H9 (cell line): ENCODE results near the gene RAPGEF6. TPM values are rescaled to one million over a fixed set of nuclear protein-coding genes. Genes with fewer than 3 reads are reported as not detected.

Experiments used
- DNase-seq: peaks from one replicate; pipeline ENCODE4 v3.0.0-alpha.2; 2017
- H2AFZ ChIP-seq: one replicate; pipeline ENCODE4 v1.6.1; 2013; ENCODE audit warnings: mild to moderate bottlenecking, low read length, control low read depth, moderate library complexity
- H2AK5ac ChIP-seq: 2 replicates; pipeline ENCODE4 v1.6.1; 2013; ENCODE audit warnings: low read length, control low read depth, mixed read lengths; ENCODE audit not compliant: insufficient read length
- H2BK120ac ChIP-seq: one replicate; pipeline ENCODE4 v1.6.1; 2013; ENCODE audit warnings: low read depth, mild to moderate bottlenecking, low read length, control low read depth, inconsistent platforms; ENCODE audit not compliant: poor library complexity, severe bottlenecking
- H2BK12ac ChIP-seq: 2 replicates; pipeline ENCODE4 v1.6.1; 2013; ENCODE audit warnings: low read length, control low read depth, mixed read lengths, low read depth; ENCODE audit not compliant: insufficient read length
- H2BK15ac ChIP-seq: 2 replicates; pipeline ENCODE4 v1.6.1; 2013; ENCODE audit warnings: low read depth, low read length, control low read depth
- H2BK20ac ChIP-seq: one replicate; pipeline ENCODE4 v1.6.1; 2013; ENCODE audit warnings: low read depth, mild to moderate bottlenecking, low read length, control low read depth, inconsistent platforms; ENCODE audit not compliant: poor library complexity, severe bottlenecking
- H2BK5ac ChIP-seq: 2 replicates; pipeline ENCODE4 v1.6.1; 2013; ENCODE audit warnings: low read length, control low read depth, mixed read lengths; ENCODE audit not compliant: insufficient read length
- H3K14ac ChIP-seq: 2 replicates; pipeline ENCODE4 v1.6.1; 2013; ENCODE audit warnings: low read length, control low read depth; ENCODE audit not compliant: insufficient read depth
- H3K18ac ChIP-seq: 2 replicates; pipeline ENCODE4 v1.6.1; 2013; ENCODE audit warnings: low read depth, mild to moderate bottlenecking, mixed read lengths, low read length, control low read depth; ENCODE audit not compliant: insufficient read length
- H3K23ac ChIP-seq: 2 replicates; pipeline ENCODE4 v1.6.1; 2013; ENCODE audit warnings: low read length, control low read depth, mixed read lengths, low read depth; ENCODE audit not compliant: insufficient read length
- H3K23me2 ChIP-seq: 2 replicates; pipeline ENCODE4 v1.6.1; 2013; ENCODE audit warnings: low read depth, mild to moderate bottlenecking, mixed read lengths, low read length, control low read depth; ENCODE audit not compliant: insufficient read length, poor library complexity, severe bottlenecking
- H3K27ac ChIP-seq: 2 replicates; pipeline ENCODE4 v1.5.1; 2013; ENCODE audit warnings: low read length, control low read depth, mixed read lengths, low read depth; ENCODE audit not compliant: insufficient read length
- H3K27me3 ChIP-seq: 2 replicates; pipeline ENCODE4 v1.6.1; 2013; ENCODE audit warnings: low read length, control low read depth, inconsistent platforms; ENCODE audit not compliant: insufficient read depth
- H3K4ac ChIP-seq: 2 replicates; pipeline ENCODE4 v1.6.1; 2013; ENCODE audit warnings: low read depth, mild to moderate bottlenecking, control low read depth, inconsistent platforms, low read length, moderate library complexity
- H3K4me1 ChIP-seq: 2 replicates; pipeline ENCODE4 v1.6.1; 2013; ENCODE audit warnings: low read length, control low read depth, inconsistent platforms; ENCODE audit not compliant: insufficient read depth
- H3K4me2 ChIP-seq: 2 replicates; pipeline ENCODE4 v1.6.1; 2013; ENCODE audit warnings: low read length, control low read depth, mixed read lengths; ENCODE audit not compliant: insufficient read length, insufficient read depth
- H3K56ac ChIP-seq: 2 replicates; pipeline ENCODE4 v1.6.1; 2013; ENCODE audit warnings: low read depth, mild to moderate bottlenecking, mixed read lengths, low read length, control low read depth; ENCODE audit not compliant: insufficient read length
- H3K79me1 ChIP-seq: 2 replicates; pipeline ENCODE4 v1.6.1; 2013; ENCODE audit warnings: low read depth, mild to moderate bottlenecking, moderate library complexity, low read length, control low read depth, inconsistent platforms; ENCODE audit not compliant: insufficient read depth, poor library complexity, severe bottlenecking
- H3K79me2 ChIP-seq: 2 replicates; pipeline ENCODE4 v1.6.1; 2013; ENCODE audit warnings: low read length, control low read depth, inconsistent platforms; ENCODE audit not compliant: insufficient read depth
- H3K9ac ChIP-seq: 2 replicates; pipeline ENCODE4 v1.6.1; 2013; ENCODE audit warnings: low read length, control low read depth, mixed read lengths; ENCODE audit not compliant: insufficient read length; ENCODE audit errors: extremely low read depth
- H3K9me3 ChIP-seq: one replicate; pipeline ENCODE4 v1.6.1; 2013; ENCODE audit warnings: low read depth, low read length, inconsistent platforms; ENCODE audit not compliant: control insufficient read depth
- H3T11ph ChIP-seq: one replicate; pipeline ENCODE4 v1.6.1; 2013; ENCODE audit warnings: mild to moderate bottlenecking, low read length, control low read depth, inconsistent platforms
- H4K20me1 ChIP-seq: one replicate; pipeline ENCODE4 v1.6.1; 2013; ENCODE audit not compliant: control insufficient read depth, insufficient read length, insufficient read depth
- H4K5ac ChIP-seq: 2 replicates; pipeline ENCODE4 v1.6.1; 2013; ENCODE audit warnings: low read depth, mild to moderate bottlenecking, mixed read lengths, low read length, control low read depth; ENCODE audit not compliant: insufficient read length
- H4K8ac ChIP-seq: replicated peaks from 2 replicates; pipeline ENCODE4 v1.6.1; 2013; ENCODE audit warnings: low read length, control low read depth, mixed read lengths, low read depth; ENCODE audit not compliant: insufficient read length
- H4K91ac ChIP-seq: 2 replicates; pipeline ENCODE4 v1.6.1; 2013; ENCODE audit warnings: low read depth, mild to moderate bottlenecking, moderate library complexity, mixed read lengths, low read length, control low read depth; ENCODE audit not compliant: insufficient read length
- H3K27ac Mint-ChIP-seq, 3 experiments: 2 replicates in 2 of 3; 3 replicates in 1 of 3; pipeline ENCODE4 v1.8.0; 2020 to 2021; ENCODE audit warnings: mixed read lengths in 3 of 3, mild to moderate bottlenecking in 1 of 3, moderate library complexity in 1 of 3
- H3K27me3 Mint-ChIP-seq: 2 replicates; pipeline ENCODE4 v1.8.0; 2021; ENCODE audit warnings: low read depth, mild to moderate bottlenecking, moderate library complexity, mixed read lengths
- H3K36me3 Mint-ChIP-seq, 3 experiments: 2 replicates in 2 of 3; 3 replicates in 1 of 3; pipeline ENCODE4 v1.8.0; 2020 to 2021; ENCODE audit warnings: low read depth in 3 of 3, mixed read lengths in 3 of 3; ENCODE audit not compliant: insufficient read depth in 1 of 3
- H3K4me1 Mint-ChIP-seq, 2 experiments: 2 replicates each; pipeline ENCODE4 v1.8.0; 2020; ENCODE audit warnings: mixed read lengths in 2 of 2
- H3K4me3 Mint-ChIP-seq, 2 experiments: 2 replicates in 1 of 2; 3 replicates in 1 of 2; pipeline ENCODE4 v1.8.0; 2020 to 2021; ENCODE audit warnings: mild to moderate bottlenecking in 2 of 2, mixed read lengths in 2 of 2, moderate library complexity in 1 of 2
- H3K9me3 Mint-ChIP-seq, 2 experiments: 2 replicates in 1 of 2; 3 replicates in 1 of 2; pipeline ENCODE4 v1.8.0; 2020; ENCODE audit warnings: mild to moderate bottlenecking in 2 of 2, mixed read lengths in 2 of 2, moderate library complexity in 1 of 2
- WGBS: extraction: QIAGEN DNeasy Blood & Tissue Kit; methylation state at CpG from one replicate; pipeline ENCODE4 v1.1.7; 2013; ENCODE audit warnings: missing lambda C conversion rate, low lambda C conversion rate, mixed read lengths; ENCODE audit not compliant: insufficient read length; ENCODE audit errors: extremely low coverage; 5-methylcytosine and 5-hydroxymethylcytosine counted together
- total RNA-seq: library from RNA; stranded (reverse); gene quantifications from 2 replicates; pipeline ENCODE4 v1.2.1, GENCODE V29; 2021
- TF ChIP-seq, protein P1 (sequence below): fragments of 200-600 bp; sonication (generic); conservative IDR thresholded peaks from 3 replicates; pipeline ENCODE4 v1.8.0; 2021; ENCODE audit warnings: antibody characterized with exemption, mild to moderate bottlenecking

Gene RAPGEF6
- total RNA-seq, 1 experiment from 2014 or later, result 19.7 TPM

GRCh38 chr5:131644822-131645221, 9.8 kb upstream of the RAPGEF6 start:
- no peak overlapping the region for H3K4me3 Mint-ChIP-seq
- H3K27ac Mint-ChIP-seq, result no peak overlapping the region
- no CpG with 5 or more reads among the region's 7 CpGs for WGBS

More at GRCh38 chr5:131644822-131645221, 9.8 kb upstream of the RAPGEF6 start:
- Histone ChIP-seq H2BK120ac (no peak overlapping the region), H3K56ac (no peak overlapping the region), H4K8ac (no peak overlapping the region), H3K4ac (no peak overlapping the region), H3K14ac (no peak overlapping the region), H3K9ac (no peak overlapping the region), H2BK20ac (no peak overlapping the region), H4K91ac (no peak overlapping the region), H3K79me2 (no peaks in the 10 kb centered on the region), H3K23me2 (no peaks in the 10 kb centered on the region), H3T11ph (no peak overlapping the region), H3K79me1 (no peaks in the 10 kb centered on the region), H3K4me1 (no peaks in the 10 kb centered on the region), H3K4me2 (no peak overlapping the region), H4K20me1 (no peaks in the 10 kb centered on the region), H4K5ac (no peak overlapping the region), H2AK5ac (no peak overlapping the region), H2BK15ac (no peak overlapping the region), H2BK5ac (no peak overlapping the region), H2AFZ (no peak overlapping the region), H2BK12ac (no peak overlapping the region), H3K9me3 (no peaks in the 10 kb centered on the region), H3K27me3 (no peaks in the 10 kb centered on the region), H3K23ac (no peak overlapping the region), H3K18ac (no peak overlapping the region), H3K27ac (no peak overlapping the region)
- TF ChIP-seq, protein P1, sequence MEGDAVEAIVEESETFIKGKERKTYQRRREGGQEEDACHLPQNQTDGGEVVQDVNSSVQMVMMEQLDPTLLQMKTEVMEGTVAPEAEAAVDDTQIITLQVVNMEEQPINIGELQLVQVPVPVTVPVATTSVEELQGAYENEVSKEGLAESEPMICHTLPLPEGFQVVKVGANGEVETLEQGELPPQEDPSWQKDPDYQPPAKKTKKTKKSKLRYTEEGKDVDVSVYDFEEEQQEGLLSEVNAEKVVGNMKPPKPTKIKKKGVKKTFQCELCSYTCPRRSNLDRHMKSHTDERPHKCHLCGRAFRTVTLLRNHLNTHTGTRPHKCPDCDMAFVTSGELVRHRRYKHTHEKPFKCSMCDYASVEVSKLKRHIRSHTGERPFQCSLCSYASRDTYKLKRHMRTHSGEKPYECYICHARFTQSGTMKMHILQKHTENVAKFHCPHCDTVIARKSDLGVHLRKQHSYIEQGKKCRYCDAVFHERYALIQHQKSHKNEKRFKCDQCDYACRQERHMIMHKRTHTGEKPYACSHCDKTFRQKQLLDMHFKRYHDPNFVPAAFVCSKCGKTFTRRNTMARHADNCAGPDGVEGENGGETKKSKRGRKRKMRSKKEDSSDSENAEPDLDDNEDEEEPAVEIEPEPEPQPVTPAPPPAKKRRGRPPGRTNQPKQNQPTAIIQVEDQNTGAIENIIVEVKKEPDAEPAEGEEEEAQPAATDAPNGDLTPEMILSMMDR, result no peak
- no peak for DNase-seq
- Mint-ChIP-seq H3K9me3 (no peaks in the 10 kb centered on the region), H3K36me3 (peaks cover 0 to 3% (median 0%) of the 10 kb centered on the region in 3 experiments; a peak in 2 of 7 replicates), H3K27me3 (no peaks in the 10 kb centered on the region), H3K4me1 (peaks cover 5% of the 10 kb centered on the region in 2 experiments; a peak in 3 of 4 replicates)
